IMR-90 (cell line): ENCODE data around the gene TRDN. TPM values are rescaled to one million over a fixed set of nuclear protein-coding genes. Genes with fewer than 3 reads are reported as not detected.

ENCODE experiments used
- ATAC-seq: fragments of 200-7000 bp; cut with Tn5 transposase; 2 replicates; pipeline ENCODE4 v1.9.1; 2020; ENCODE audit warnings: low read depth, mild to moderate bottlenecking, moderate library complexity
- BruUV-seq: library from RNA; stranded (reverse); fragments of 400-500 nt; replicated peaks from 2 replicates; lab custom pipeline; 2021; lab: Mats Ljungman, UMichigan
- CTCF ChIA-PET: fragments of 300-600 bp; formaldehyde crosslinking; extraction: SDS; loops from one replicate; lab custom pipeline; 2021; ENCODE audit warnings: antibody characterized with exemption; lab: Yijun Ruan, JAX
- POLR2A ChIA-PET: fragments of 300-600 bp; sonication (Branson Sonifier 250); formaldehyde crosslinking; loops from one replicate; lab custom pipeline; 2022; ENCODE audit warnings: antibody characterized with exemption; ENCODE audit not compliant: unreplicated experiment; lab: Charles Lee
- DNase-seq: peaks from one replicate; pipeline ENCODE4 v3.0.0; 2013
- H2AFZ ChIP-seq: replicated peaks from 2 replicates; pipeline ENCODE3; 2013; ENCODE audit warnings: low read length, mild to moderate bottlenecking; ENCODE audit not compliant: poor library complexity
- H2AK5ac ChIP-seq: 2 replicates; pipeline ENCODE4 v1.6.1; 2013; ENCODE audit warnings: low read depth, low read length, inconsistent platforms
- H2AK9ac ChIP-seq: replicated peaks from 2 replicates; pipeline ENCODE3; 2013; ENCODE audit warnings: mild to moderate bottlenecking, low read depth, low read length, moderate library complexity; ENCODE audit not compliant: poor library complexity
- H2BK120ac ChIP-seq: 2 replicates; pipeline ENCODE4 v1.6.1; 2013; ENCODE audit warnings: low read depth, low read length, inconsistent platforms
- H2BK15ac ChIP-seq: 3 replicates; pipeline ENCODE4 v1.6.1; 2013; ENCODE audit warnings: low read depth, low read length, inconsistent platforms
- H2BK20ac ChIP-seq: 2 replicates; pipeline ENCODE4 v1.6.1; 2013; ENCODE audit warnings: low read depth, mild to moderate bottlenecking, inconsistent platforms, low read length, moderate library complexity
- H2BK5ac ChIP-seq: 2 replicates; pipeline ENCODE4 v1.6.1; 2013; ENCODE audit warnings: mild to moderate bottlenecking, low read depth, low read length, inconsistent platforms; ENCODE audit not compliant: poor library complexity, severe bottlenecking
- H3K14ac ChIP-seq: replicated peaks from 2 replicates; pipeline ENCODE4 v1.6.1; 2013; ENCODE audit warnings: low read depth, low read length, inconsistent platforms
- H3K18ac ChIP-seq: 2 replicates; pipeline ENCODE4 v1.6.1; 2013; ENCODE audit warnings: low read depth, low read length, control low read depth
- H3K23ac ChIP-seq: 2 replicates; pipeline ENCODE4 v1.6.1; 2013; ENCODE audit warnings: low read depth, low read length, inconsistent platforms
- H3K27ac ChIP-seq: 2 replicates; pipeline ENCODE4 v1.5.1; 2013; ENCODE audit warnings: mild to moderate bottlenecking, control low read depth, low read length; ENCODE audit not compliant: insufficient read depth
- H3K27me3 ChIP-seq: 2 replicates; pipeline ENCODE4 v1.6.1; 2013; ENCODE audit warnings: low read length; ENCODE audit not compliant: control insufficient read depth, insufficient read depth
- H3K36me3 ChIP-seq: 2 replicates; pipeline ENCODE4 v1.6.1; 2013; ENCODE audit warnings: low read length, mixed read lengths; ENCODE audit not compliant: control insufficient read depth, insufficient read depth
- H3K4ac ChIP-seq: 2 replicates; pipeline ENCODE4 v1.6.1; 2013; ENCODE audit warnings: low read depth, low read length, inconsistent platforms
- H3K4me1 ChIP-seq: 2 replicates; pipeline ENCODE4 v1.6.1; 2013; ENCODE audit warnings: low read length, mixed read lengths; ENCODE audit not compliant: control insufficient read depth, insufficient read depth
- H3K4me2 ChIP-seq: 2 replicates; pipeline ENCODE4 v1.6.1; 2013; ENCODE audit warnings: low read depth, mild to moderate bottlenecking, control low read depth, low read length, moderate library complexity
- H3K4me3 ChIP-seq: 2 replicates; pipeline ENCODE4 v1.5.1; 2013; ENCODE audit warnings: low read depth, mild to moderate bottlenecking, control low read depth, low read length, moderate library complexity; ENCODE audit not compliant: insufficient read depth
- H3K56ac ChIP-seq: 2 replicates; pipeline ENCODE4 v1.6.1; 2013; ENCODE audit warnings: low read length, inconsistent platforms; ENCODE audit not compliant: insufficient read depth; ENCODE audit errors: extremely low read depth
- H3K79me1 ChIP-seq, 2 experiments: 2 replicates each; pipeline ENCODE4 v1.6.1; 2013; ENCODE audit warnings: low read length in 2 of 2, inconsistent platforms in 1 of 2, low read depth in 1 of 2
- H3K9ac ChIP-seq: 2 replicates; pipeline ENCODE4 v1.6.1; 2013; ENCODE audit warnings: low read depth, low read length, control low read depth
- H3K9me1 ChIP-seq: 2 replicates; pipeline ENCODE4 v1.6.1; 2013; ENCODE audit warnings: low read length, inconsistent platforms; ENCODE audit not compliant: insufficient read depth
- H3K9me3 ChIP-seq: 2 replicates; pipeline ENCODE4 v1.6.1; 2013; ENCODE audit warnings: low read length; ENCODE audit not compliant: control insufficient read depth, insufficient read depth
- H4K20me1 ChIP-seq: 2 replicates; pipeline ENCODE4 v1.6.1; 2013; ENCODE audit warnings: low read length, inconsistent platforms; ENCODE audit not compliant: insufficient read depth
- H4K5ac ChIP-seq: 2 replicates; pipeline ENCODE4 v1.6.1; 2013; ENCODE audit warnings: mild to moderate bottlenecking, low read depth, low read length, control low read depth
- H4K8ac ChIP-seq, 2 experiments: 2 replicates each; pipeline ENCODE4 v1.6.1; 2013; ENCODE audit warnings: low read depth in 2 of 2, low read length in 2 of 2, control low read depth in 1 of 2, inconsistent platforms in 1 of 2
- H4K91ac ChIP-seq: 2 replicates; pipeline ENCODE4 v1.6.1; 2013; ENCODE audit warnings: low read depth, low read length, inconsistent platforms; ENCODE audit not compliant: insufficient read depth
- CTCF ChIP-seq: conservative IDR thresholded peaks from 2 replicates; pipeline ENCODE4 v1.5.1; 2012; ENCODE audit warnings: mild to moderate bottlenecking, low read depth, low read length, improper control_type of control experiment
- MAZ ChIP-seq: IDR thresholded peaks from 2 replicates; pipeline ENCODE4 v1.6.1; 2012; ENCODE audit warnings: low read depth, mild to moderate bottlenecking, low read length, improper control_type of control experiment, moderate library complexity, borderline replicate concordance
- RCOR1 ChIP-seq: IDR thresholded peaks from 2 replicates; pipeline ENCODE4 v1.6.1; 2012; ENCODE audit warnings: mild to moderate bottlenecking, low read length, improper control_type of control experiment; ENCODE audit not compliant: insufficient replicate concordance
- RFX5 ChIP-seq: IDR thresholded peaks from 2 replicates; pipeline ENCODE4 v1.8.0; 2012; ENCODE audit warnings: low read depth, mild to moderate bottlenecking, low read length, moderate library complexity
- WGBS, 2 experiments: methylation state at CpG; one replicate each; pipeline versions ENCODE4 v1.1.5 to v1.1.7; 2013; ENCODE audit warnings: missing lambda C conversion rate in 2 of 2; ENCODE audit not compliant: insufficient read length in 1 of 2; ENCODE audit errors: extremely low coverage in 2 of 2; 5-methylcytosine and 5-hydroxymethylcytosine counted together
- dilution Hi-C: fragments of 300-500 bp; cut with HindIII; formaldehyde crosslinking; loops from one replicate; pipeline ENCODE4 v1.14.3; 2018; ENCODE audit warnings: low sequenced_read_pairs; ENCODE audit not compliant: unreplicated experiment
- in situ Hi-C: fragments of 300-500 bp; cut with MboI; formaldehyde crosslinking; loops from 3 replicates; pipeline ENCODE4 v1.14.3; 2019; ENCODE audit warnings: low sequenced_read_pairs, inconsistent platforms, mixed read lengths
- intact Hi-C: fragments of 100-400 bp; cut with micrococcal nuclease; formaldehyde crosslinking; loops from 2 replicates; pipeline ENCODE4 v1.10.0; 2022
- polyA plus RNA-seq, 3 experiments: library from polyadenylated mRNA; depleted of rRNA; stranded (reverse); fragments of >200 nt; gene quantifications; 2 replicates each; pipeline ENCODE4 v1.2.3, GENCODE V29; 2012; ENCODE audit warnings: low replicate concordance in 1 of 3
- total RNA-seq: library from RNA; depleted of rRNA; stranded (reverse); fragments of >200 nt; gene quantifications from 2 replicates; pipeline ENCODE4 v1.2.3, GENCODE V29; 2012

TRDN gene
- total and polyA plus RNA-seq, 2 of the 4 experiments (the other 2 are of a cell fraction) = not detected

GRCh38 chr6:123570813-123571684, 65.7 kb downstream of the TRDN start:
- ATAC-seq = no peak

More at GRCh38 chr6:123570813-123571684, 65.7 kb downstream of the TRDN start:
- Histone ChIP-seq H3K4me1 (no peaks in the 10 kb centered on the region), H2BK15ac (no peak overlapping the region), H3K4ac (no peak overlapping the region), H2BK5ac (no peak overlapping the region), H3K14ac (no peak overlapping the region), H4K5ac (no peak overlapping the region), H4K91ac (no peak overlapping the region), H3K18ac (no peak overlapping the region), H3K56ac (no peak overlapping the region), H3K79me1 (no peaks in the 10 kb centered on the region), H4K8ac (no peak overlapping the region), H2AK5ac (no peak overlapping the region), H3K9ac (no peak overlapping the region), H3K9me3 (peaks cover 9% of the 10 kb centered on the region), H3K4me2 (no peak overlapping the region), H3K36me3 (no peaks in the 10 kb centered on the region), H2AK9ac (no peak overlapping the region), H2BK120ac (no peak overlapping the region), H2AFZ (no peak overlapping the region), H3K4me3 (no peak overlapping the region), H3K9me1 (no peaks in the 10 kb centered on the region), H4K20me1 (no peaks in the 10 kb centered on the region), H3K27ac (no peak overlapping the region), H2BK20ac (no peak overlapping the region), H3K23ac (no peak overlapping the region), H3K27me3 (no peaks in the 10 kb centered on the region)
- TF ChIP-seq CTCF = no peak
- no peak for TF ChIP-seq MAZ
- no peak for TF ChIP-seq RFX5
- no peak for TF ChIP-seq RCOR1
- CTCF ChIA-PET = no interaction called here
- intact Hi-C loops = no loop called here
- in situ Hi-C loops = no loop called here
- POLR2A ChIA-PET = no interaction called here
- DNase-seq = no peak
- dilution Hi-C loops = no loop called here
- no TSS peak for BruUV-seq
- WGBS, 2 experiments = no CpG with 5 or more reads among the region's 7 CpGs
